Stomach (tissue), 9 donors: ENCODE measurements around the gene TSHR. TPM values are rescaled to one million over a fixed set of nuclear protein-coding genes. Genes with fewer than 3 reads are reported as not detected.

Experiments
- DNase-seq, 2 donors: peaks; one replicate each; pipeline versions ENCODE4 v3.0.0 to v3.0.0-alpha.2; 2013 to 2019
- H3K27ac ChIP-seq, 5 donors: fragments of 200-600 bp in 4 of 5; sonication (generic) in 4 of 5; one replicate each; pipeline ENCODE4 v1.5.1; 2013 to 2019; ENCODE audit warnings: mild to moderate bottlenecking in 1 of 5, moderate library complexity in 1 of 5
- H3K27me3 ChIP-seq, 3 donors: fragments of 200-600 bp; sonication (generic); one replicate each; pipeline ENCODE4 v1.5.1; 2017 to 2019; ENCODE audit warnings: mixed run types in 1 of 3
- H3K36me3 ChIP-seq, 4 donors: fragments of 200-600 bp; sonication (generic); 1 replicate in 3 of 4; 2 replicates in 1 of 4; pipeline ENCODE4 v1.5.1; 2016 to 2019
- H3K4me1 ChIP-seq, 4 donors: fragments of 200-600 bp; sonication (generic); one replicate each; pipeline ENCODE4 v1.5.1; 2016 to 2019
- H3K4me3 ChIP-seq, 4 donors: fragments of 200-600 bp; sonication (generic) in 3 of 4; one replicate each; pipeline ENCODE4 v1.5.1; 2016 to 2019; ENCODE audit warnings: mild to moderate bottlenecking in 1 of 4
- H3K9me3 ChIP-seq, 4 donors: fragments of 200-600 bp; sonication (generic); one replicate each; pipeline ENCODE4 v1.5.1; 2016 to 2019
- EP300 ChIP-seq: sonication (generic); formaldehyde crosslinking; IDR thresholded peaks from one replicate; pipeline ENCODE4 v1.6.1; 2017; ENCODE audit warnings: antibody characterized with exemption
- POLR2A ChIP-seq, 4 donors: fragments of 450-650 bp; IDR thresholded peaks; one replicate each; pipeline ENCODE4 v1.6.1; 2016; ENCODE audit warnings: antibody characterized with exemption in 4 of 4, control low read depth in 2 of 4, mild to moderate bottlenecking in 1 of 4, moderate library complexity in 1 of 4
- POLR2AphosphoS5 ChIP-seq, 3 donors: sonication (generic); formaldehyde crosslinking; IDR thresholded peaks; one replicate each; pipeline ENCODE4 v1.6.1; 2016; ENCODE audit warnings: antibody characterized with exemption in 3 of 3
- WGBS, 5 donors: extraction: QIAGEN DNeasy Blood & Tissue Kit in 3 of 5; methylation state at CpG; one replicate each; pipeline versions ENCODE4 v1.1.5 to v1.1.7; 2013 to 2018; 5-methylcytosine and 5-hydroxymethylcytosine counted together
- intact Hi-C: fragments of 100-400 bp; cut with DNase I; formaldehyde crosslinking; loops from one replicate; pipeline ENCODE4 v1.15.1; 2023; ENCODE audit warnings: low total_unique reads
- polyA plus RNA-seq, 3 donors: library from polyadenylated mRNA; stranded (reverse); fragments of 200-250 nt; gene quantifications; one replicate each; pipeline ENCODE4 v1.2.3, GENCODE V29; 2013
- total RNA-seq, 5 donors: library from RNA; depleted of rRNA; stranded (reverse); fragments of >200 nt; gene quantifications; one replicate each; pipeline versions ENCODE4 v1.1.0 to v1.2.3, GENCODE V29; 2014 to 2016
- TF ChIP-seq, protein P1 (sequence below), 7 experiments: fragments of 450-650 bp in 4 of 7; fragments of 200-600 bp in 3 of 7; sonication (generic) in 3 of 7; IDR thresholded peaks; one replicate each; pipeline ENCODE4 v1.5.1; 2016 to 2019; ENCODE audit warnings: antibody characterized with exemption in 7 of 7, control low read depth in 2 of 7, mild to moderate bottlenecking in 1 of 7
- donor health status: healthy with polysubstance abuse.
- donor health status: Bipolar disorder and iron deficiency.
- donor health status: healthy.

Gene TSHR
- total and polyA plus RNA-seq, 8 donors, result 0.18 to 0.46 (median 0.45) TPM; not detected in 5

DNA sequence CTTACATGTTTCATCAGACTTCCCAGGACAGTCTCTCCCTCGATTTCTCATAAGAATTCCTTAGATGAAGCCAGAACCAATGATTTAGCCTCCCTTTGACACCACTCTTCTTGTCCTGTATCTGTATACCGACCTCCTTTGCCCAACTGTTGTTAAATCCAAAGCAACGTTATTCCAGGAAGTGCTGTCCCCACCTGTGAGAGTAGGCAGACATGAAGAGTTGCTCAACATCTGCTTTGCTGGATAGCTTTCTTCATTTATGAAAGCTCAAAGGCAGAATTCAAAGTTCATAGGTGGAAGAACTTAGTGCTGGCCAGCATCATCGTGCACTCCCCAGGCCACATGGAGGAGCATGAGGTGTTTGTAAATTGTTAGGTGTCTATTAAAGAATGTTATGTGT lies 209.8 kb downstream of the TSHR start:
- intact Hi-C loops, result loop anchor here (10.0 kb wide), 1 partner anchor 170 kb away; no protein-coding TSS in a partner anchor
- Histone ChIP-seq H3K36me3 (no peaks in the 10 kb centered on the region), H3K4me3 (no peak overlapping the region), H3K27me3 (no peaks in the 10 kb centered on the region), H3K27ac (no peak overlapping the region), H3K4me1 (peaks cover 8 to 12% (median 11%) of the 10 kb centered on the region in 4 donors), H3K9me3 (no peaks in the 10 kb centered on the region)
- DNase-seq, result no peak
- TF ChIP-seq POLR2AphosphoS5 (IDR thresholded peaks at IDR 0.05), result no peak
- no peak for TF ChIP-seq POLR2A (IDR thresholded peaks at IDR 0.05)
- TF ChIP-seq EP300, result no peak
- TF ChIP-seq, protein P1, sequence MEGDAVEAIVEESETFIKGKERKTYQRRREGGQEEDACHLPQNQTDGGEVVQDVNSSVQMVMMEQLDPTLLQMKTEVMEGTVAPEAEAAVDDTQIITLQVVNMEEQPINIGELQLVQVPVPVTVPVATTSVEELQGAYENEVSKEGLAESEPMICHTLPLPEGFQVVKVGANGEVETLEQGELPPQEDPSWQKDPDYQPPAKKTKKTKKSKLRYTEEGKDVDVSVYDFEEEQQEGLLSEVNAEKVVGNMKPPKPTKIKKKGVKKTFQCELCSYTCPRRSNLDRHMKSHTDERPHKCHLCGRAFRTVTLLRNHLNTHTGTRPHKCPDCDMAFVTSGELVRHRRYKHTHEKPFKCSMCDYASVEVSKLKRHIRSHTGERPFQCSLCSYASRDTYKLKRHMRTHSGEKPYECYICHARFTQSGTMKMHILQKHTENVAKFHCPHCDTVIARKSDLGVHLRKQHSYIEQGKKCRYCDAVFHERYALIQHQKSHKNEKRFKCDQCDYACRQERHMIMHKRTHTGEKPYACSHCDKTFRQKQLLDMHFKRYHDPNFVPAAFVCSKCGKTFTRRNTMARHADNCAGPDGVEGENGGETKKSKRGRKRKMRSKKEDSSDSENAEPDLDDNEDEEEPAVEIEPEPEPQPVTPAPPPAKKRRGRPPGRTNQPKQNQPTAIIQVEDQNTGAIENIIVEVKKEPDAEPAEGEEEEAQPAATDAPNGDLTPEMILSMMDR (IDR thresholded peaks at IDR 0.05), result no peak
- 67 to 77% (median 73%) methylated on average over 4 of the region's 4 CpGs for whole genome bisulfite sequencing, 5 donors

DNA sequence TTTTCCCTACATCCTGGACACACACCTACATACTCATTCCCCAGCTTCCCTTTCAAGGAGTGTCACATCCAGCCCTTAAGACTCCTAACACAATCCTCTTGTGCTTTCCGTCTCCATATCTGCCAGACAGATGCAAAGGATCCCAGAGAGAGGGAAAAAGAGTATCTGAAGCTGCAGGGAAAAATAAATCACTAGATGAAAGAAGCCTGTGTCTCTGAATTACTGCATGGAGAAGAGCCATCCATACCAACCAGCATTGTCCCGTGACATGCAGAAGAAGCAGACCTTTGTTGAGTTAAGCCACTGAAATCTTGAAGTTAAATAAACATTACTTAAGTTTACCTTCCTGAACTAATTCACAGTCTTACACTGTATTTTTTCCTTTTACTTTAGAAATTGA lies 210.7 kb downstream of the TSHR start:
- Histone ChIP-seq H3K27me3 (no peaks in the 10 kb centered on the region), H3K36me3 (no peaks in the 10 kb centered on the region), H3K4me3 (no peak overlapping the region), H3K4me1 (peaks cover 8 to 17% (median 15%) of the 10 kb centered on the region in 4 donors), H3K9me3 (no peaks in the 10 kb centered on the region), H3K27ac (no peak overlapping the region)
- no peak for DNase-seq
- intact Hi-C loops, result loop anchor here (10.0 kb wide), 1 partner anchor 171 kb away; no protein-coding TSS in a partner anchor
- 53 to 70% (median 63%) methylated on average over 2 of the region's 2 CpGs for WGBS, 5 donors
- TF ChIP-seq EP300 (no peak), POLR2AphosphoS5 (IDR thresholded peaks at IDR 0.05) (no peak), POLR2A (IDR thresholded peaks at IDR 0.05) (no peak)
- TF ChIP-seq, protein P1 (IDR thresholded peaks at IDR 0.05), result no peak

GRCh38 chr14:81169267-81169666 lies 213.8 kb downstream of the TSHR start:
- 62 to 72% (median 64%) methylated on average over 4 of the region's 4 CpGs for WGBS, 5 donors
- peaks cover 8 to 19% (median 15%) of the 10 kb centered on the region in 4 donors for H3K4me1 ChIP-seq
- peak overlapping the region; percentile 56 to 74 (median 60) for H3K4me3 ChIP-seq
- DNase-seq, result no peak
- intact Hi-C loops, result loop anchor here (10.0 kb wide), 1 partner anchor 174 kb away; no protein-coding TSS in a partner anchor
- no peaks in the 10 kb centered on the region for H3K9me3 ChIP-seq
- TF ChIP-seq EP300 (no peak), POLR2AphosphoS5 (IDR thresholded peaks at IDR 0.05) (no peak), POLR2A (IDR thresholded peaks at IDR 0.05) (no peak)
- TF ChIP-seq, protein P1 (IDR thresholded peaks at IDR 0.05), result no peak
- H3K27ac ChIP-seq, result peak overlapping the region in 4 of 5 donors; percentile 88 to 97 (median 92)
- H3K27me3 ChIP-seq, result no peaks in the 10 kb centered on the region
- no peaks in the 10 kb centered on the region for H3K36me3 ChIP-seq

DNA sequence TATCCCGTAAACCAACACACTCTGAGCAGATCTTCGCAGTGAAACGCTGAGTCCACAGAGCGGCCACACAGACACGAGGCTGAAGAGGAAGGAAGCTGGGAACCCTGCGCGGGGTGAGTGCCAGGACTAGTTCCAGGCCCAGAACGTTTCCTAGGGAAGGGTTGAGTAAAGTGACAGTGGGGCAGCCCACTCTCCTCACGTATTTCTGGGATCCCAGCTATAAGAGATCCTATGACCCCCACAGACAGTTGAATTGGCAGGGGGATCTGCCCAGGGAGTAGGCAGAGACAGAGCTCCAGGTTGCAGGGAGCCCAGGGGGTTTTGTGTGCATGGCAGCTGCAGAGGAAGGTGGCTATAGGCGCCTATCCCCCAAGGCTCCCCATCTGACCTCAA lies 214.3 kb downstream of the TSHR start:
- Histone ChIP-seq H3K4me1 (peaks cover 8 to 19% (median 15%) of the 10 kb centered on the region in 4 donors), H3K27ac (peak overlapping the region; percentile 86 to 97 (median 90)), H3K4me3 (peak overlapping the region; percentile 56 to 74 (median 60)), H3K9me3 (no peaks in the 10 kb centered on the region), H3K27me3 (no peaks in the 10 kb centered on the region), H3K36me3 (no peaks in the 10 kb centered on the region)
- peak; percentile 58 to 63 for DNase-seq
- intact Hi-C loops, result loop anchor here (10.0 kb wide), 1 partner anchor 175 kb away; no protein-coding TSS in a partner anchor
- 0 to 5% (median 2%) methylated on average over 9 to 10 of the region's 10 CpGs for WGBS, 5 donors
- TF ChIP-seq, protein P1 (IDR thresholded peaks at IDR 0.05), result peak in 1 of 7 experiments; percentile 8
- no peak for TF ChIP-seq EP300
